ENCODE measurements around the gene SQOR.

Gene SQOR

DNA sequence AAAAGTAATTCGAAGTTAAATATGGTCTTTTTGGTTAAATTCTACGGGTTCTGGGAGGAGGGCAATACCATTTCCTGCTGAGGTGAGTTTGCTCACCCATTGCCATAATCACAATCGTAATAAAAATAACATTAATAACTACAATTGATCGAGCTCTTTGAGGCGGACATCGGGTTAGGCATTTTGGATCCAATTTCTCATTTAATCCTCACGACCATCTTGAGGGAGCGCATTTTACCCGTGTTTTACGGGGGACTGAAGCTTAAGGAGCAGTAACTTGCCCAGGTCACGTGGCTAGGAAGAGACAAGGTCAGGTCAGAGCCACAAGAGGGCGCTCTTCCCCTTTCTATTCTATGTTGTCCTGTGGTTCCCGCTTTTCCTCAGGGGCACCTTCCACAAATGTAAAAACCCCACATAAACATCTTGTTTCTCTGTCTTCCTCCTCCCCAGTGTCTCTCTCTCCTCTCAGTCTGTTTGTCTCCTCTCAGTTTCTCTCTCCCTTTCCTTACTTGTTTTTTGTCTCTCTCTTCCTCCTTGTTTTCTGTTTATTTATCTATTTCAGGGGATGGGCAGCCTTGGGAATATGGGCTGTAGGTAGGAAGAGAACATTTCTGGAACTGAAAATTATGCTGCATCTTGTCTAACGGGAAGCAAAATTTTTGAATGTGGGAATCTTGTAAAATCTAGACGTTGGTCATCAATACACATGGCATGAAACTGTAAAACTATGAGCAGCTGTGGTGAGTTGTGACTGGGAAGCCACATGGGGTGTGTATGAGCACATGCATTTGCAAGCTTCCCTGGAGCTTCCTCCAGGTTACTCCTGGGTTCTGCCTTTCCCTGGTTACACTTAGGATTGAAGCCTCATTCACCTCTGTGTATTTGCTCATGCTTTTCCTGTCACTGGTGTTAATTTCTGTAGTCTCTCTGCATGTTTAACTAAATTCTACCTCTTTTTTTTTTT lies 71.0 kb downstream of the SQOR start:
- DNase-seq: peak; percentile 89 to 92 (median 90)

DNA sequence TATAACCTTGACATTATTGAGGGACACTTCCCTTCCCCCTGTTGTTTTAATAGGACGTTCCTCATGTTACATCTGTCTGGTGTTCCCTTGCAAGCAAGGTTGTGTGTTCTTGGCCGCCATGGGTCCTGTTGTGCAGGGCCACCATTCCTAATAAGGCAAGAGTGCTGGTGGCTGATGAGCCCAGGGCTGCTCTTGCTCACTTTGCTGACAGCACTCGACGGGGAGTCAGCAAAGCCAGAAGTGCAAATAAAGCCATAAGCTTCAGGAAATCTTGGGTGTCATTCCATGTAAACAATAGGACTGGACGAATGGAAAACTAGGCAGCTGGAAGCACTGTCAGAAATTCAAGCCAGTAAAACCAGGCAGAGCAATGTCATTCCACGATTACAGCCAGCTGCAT lies 75.8 kb downstream of the SQOR start:
- no peak for DNase-seq

DNA sequence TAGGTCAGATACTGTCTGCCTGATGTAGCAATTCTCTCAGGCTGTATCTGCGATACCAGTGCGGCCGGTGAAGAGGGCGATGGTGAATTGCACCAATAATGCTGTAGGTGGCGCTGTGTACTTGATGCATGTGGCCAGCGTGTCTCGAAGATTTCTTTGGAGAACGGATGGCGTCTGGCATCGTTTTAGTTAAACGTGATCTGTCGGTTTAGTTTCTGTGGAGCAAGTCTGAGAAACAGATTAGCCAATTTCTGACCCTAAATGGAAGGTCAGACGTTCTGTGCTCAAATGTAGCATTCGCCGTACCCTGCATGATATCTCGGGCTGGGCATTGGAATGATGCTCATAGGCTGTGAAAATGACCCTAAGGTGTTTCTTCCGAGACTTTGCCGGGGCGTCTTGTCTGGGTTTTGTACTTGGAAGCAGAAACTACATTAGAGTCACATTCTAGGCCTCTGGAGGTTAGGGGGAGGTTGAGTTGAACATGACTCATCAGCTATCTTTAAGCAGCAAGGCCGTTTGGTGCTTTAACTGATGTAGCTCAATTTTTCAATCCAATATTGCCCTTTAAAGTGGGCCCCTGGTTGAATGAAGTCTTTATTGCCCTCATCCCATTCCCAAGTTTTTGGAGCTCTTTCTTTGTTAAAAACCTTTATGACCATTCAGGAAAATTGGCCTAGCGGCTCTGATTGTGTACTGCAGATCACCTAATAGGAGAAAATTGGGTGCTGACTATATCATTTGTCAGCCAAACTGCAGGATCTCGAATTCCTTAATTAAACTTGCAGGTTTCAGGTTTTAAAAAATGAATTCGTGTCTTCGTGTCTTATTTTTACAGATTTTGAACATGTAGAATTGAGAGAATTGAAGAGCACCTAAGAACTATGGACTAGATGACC lies 80.0 kb downstream of the SQOR start:
- DNase-seq: peak; percentile 49 to 58 (median 54)

DNA sequence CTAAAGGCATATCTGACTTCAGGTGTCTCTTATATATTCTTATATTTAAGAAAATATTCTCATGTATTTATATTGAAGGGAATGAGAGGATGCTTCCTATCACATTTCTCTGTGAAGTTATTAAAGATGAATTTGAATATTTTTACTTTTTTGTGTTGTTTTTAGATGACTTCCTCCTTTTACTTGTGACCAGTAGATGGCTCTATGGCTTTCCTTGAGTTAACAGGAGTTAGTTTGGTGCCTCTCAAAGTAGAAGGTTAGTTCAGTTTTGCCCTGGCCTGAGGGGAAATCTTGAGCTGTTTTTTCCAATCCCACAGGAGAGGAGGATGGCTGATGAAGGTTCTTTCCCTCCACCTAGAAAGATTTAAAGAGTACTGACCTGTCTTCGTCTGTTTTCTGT lies 80.7 kb downstream of the SQOR start:
- peak in 2 of 4 experiments; percentile 15 to 38 for DNase-seq

DNA sequence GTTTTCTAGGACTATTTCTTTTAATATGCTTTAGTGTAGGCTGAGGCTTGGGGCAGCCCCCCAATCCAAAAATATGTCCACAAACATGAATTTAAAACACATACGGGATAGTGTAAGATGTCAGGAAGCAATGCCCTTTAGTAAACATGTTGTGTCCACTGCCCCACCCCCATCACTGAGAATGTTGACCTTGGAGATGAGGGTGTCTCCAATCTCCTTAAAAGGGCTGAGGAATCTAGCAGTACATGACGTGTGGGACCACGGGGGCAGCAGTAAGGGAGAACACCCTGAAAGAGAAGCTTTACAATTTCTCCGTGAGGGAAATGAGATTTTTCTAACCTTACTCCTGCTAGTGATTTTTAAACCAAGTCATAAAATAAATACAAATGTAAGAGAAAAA lies 84.7 kb downstream of the SQOR start:
- no peak for DNase-seq

DNA sequence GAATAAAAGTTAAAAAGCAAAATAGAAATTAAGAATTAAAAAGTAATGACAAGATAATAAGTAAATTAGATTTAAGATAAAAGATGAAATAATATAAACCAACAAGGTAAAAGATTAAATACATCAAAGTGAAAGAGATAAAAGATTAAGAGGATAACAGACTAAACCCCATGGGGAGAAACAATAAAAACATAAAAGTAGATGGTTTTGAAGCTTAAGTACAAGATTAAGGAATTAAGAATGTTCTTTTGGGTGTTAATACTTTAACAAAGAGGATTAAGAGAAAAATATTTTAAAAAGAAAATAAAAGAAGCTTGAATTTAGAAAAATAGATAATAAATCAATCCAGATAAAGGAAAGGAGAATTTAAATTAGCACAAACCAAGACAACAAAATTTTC lies 85.4 kb downstream of the SQOR start:
- DNase-seq: no peak

DNA sequence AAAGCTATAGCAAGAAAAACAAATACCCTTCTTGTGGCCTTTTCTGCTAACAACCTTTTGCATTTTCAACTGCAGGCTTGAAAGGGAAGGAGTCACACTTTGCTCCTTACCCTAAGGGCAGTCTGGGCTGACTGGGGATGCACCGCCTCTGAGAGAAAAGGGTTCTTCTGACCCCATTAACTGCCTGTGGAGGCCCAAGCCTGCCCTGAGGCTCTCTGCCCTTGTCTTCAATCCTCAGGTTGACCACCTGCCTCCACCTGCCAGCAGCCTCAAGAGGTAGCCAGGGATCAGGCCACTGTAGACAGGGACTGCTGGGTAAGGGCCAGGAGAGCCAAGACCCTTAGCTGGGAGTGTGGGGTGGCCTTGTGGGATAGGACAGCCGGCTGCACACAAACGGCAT lies 93.8 kb downstream of the SQOR start:
- no peak for DNase-seq

DNA sequence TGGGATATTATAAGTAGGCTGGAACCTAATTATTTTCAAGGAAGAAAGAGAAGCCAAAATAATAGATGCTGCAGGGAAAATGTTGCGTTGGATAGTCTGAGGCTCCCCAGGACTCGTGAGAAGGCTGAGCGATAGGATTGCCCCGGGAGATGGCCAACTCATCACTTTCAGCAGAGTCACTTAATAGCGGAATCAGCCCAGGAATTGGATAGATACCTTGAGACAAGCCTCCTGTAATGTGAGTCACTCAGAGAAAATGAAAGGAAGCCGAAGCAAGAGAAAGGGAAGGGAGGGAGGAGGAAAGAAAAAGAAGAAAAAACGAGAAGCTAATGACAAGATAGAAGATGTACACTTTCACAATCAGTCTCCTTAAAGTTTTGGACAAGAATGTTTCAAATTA lies 94.3 kb downstream of the SQOR start:
- no peak for DNase-seq

DNA sequence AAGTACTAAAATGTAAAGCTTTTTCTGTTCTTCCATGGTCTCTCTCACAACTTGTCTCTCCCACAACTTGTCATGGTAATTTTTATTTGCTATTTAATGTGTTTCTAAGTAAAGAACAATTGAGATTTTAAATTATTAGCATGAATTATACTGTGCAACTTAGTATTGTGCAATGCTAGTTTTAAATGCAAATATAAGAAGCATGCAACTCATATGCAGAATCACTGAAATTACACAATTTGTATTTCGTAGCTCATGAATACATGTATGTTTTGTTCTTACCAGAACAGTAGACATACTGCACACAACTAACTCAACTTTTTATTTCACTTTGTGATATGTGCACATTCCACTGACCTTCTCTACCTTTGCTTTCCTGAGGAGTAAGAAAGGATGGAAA lies 96.5 kb downstream of the SQOR start:
- DNase-seq: no peak

DNA sequence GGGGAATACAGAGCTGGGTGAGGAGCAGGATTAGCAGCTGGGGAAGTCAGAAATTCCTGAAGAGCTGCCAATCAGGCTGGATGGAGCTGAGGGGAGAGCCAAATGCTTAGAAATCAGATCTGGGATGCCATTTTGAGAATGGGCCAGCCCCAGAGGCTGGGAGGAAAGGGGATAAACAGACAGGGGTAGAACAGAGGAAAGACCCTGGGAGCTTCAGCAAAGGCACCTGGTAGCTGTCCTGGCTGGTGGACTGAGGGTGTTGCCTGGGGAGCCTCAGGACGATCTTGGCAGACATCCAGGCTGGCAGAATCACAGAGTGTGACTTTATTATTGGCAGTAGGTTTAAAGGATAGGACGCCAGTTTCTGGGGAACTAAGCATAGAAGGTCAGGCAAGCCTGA lies 97.8 kb downstream of the SQOR start:
- no peak for DNase-seq

DNA sequence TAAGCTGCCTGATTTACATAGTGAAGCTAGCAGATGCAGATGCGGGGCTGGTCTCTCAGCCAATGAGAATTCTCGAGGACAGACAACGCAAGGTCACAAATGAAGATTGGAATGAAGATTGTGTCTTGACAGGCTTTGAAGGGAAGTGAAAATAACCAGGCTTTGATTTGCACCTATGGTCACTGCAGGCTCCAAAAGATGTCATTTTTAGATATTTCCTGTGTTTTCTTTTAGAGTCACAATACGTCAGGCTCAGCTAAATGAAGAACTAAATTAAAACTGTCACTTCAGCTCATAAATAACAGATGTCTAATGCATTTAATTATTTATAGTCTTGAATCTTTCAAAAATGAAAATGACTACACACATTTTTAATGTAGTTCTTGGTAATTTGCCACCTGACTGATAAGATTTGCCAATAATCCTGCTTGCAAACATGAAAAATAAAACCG lies 99.5 kb downstream of the SQOR start:
- DNase-seq: no peak
